HG02571 (cell line): ENCODE results near the gene NLN.
"Not testable (repeated sequence)": the region's sequence is repeated elsewhere in the genome, so short reads cannot be mapped to it uniquely, and the experiment has no call there.

Experiments used
- ATAC-seq: cut with Tn5 transposase; IDR thresholded peaks from one replicate; pipeline ENCODE4 v1.9.1; 2021; ENCODE audit warnings: mild to moderate bottlenecking, moderate library complexity; ENCODE audit not compliant: unreplicated experiment

NLN gene

DNA sequence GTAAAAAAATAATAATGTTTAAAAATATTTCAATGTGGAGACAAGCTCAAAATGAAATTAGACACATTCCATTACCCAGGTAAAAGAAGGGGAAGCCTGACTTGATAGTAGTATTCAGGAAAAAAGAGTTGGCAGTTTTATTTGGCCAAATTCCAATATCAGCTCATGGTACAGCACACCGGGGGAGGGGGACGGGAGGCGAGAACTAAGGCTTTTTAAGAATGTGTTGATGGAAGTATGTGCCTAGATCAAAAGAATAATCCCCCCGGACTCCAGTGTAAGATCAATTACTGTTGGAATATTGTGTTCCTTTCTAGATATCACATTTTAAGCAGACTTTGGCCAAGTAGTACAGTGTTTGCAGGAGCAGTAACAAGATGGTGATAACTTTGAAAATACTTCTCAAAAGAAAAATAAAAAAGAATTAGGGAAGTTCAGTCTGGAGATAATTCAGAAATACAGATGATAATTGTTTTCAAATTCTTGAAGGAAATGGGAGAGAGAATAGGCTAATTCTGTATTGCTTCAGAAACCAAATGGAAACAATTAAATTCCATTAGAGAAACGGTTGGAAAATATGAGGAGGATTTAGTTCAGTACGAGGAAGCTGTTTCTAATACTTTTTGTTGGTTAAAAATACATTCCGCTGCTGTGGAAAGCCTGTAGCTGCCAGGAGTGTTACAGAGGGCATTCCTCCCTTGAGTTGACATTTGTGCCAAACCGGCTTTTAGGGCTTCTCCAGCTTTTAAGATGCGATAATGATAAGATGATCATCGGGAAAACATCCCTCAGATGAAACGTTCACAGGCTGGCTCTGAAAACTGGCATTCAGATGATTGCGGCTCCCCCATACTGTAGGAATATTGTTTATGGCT is 106.3 kb downstream of the NLN start:
- ATAC-seq = no peak

DNA sequence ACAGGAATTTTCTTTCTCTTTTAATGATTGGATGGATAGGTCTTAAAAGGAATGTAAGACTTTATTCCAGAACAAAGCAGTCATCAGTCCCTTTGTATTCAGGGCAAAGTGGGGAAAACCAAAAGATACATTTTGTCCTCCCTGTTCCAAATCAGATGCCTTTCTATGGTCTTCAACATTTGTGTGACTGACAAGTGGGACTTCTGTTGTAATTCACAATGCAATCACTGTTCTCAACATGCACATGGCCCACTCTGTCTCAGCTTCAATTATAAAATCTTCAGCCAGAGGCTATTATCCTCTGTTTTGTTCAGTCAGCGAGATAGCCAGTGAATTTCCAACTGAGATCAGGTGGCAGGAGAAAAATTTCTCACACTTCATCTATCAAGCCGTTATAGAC is 108.9 kb downstream of the NLN start:
- no peak for ATAC-seq

- ATAC-seq = no peak
Observed at GRCh38 chr5:65831276-65831675, 109.3 kb downstream of the NLN start.

GRCh38 chr5:65832152-65832551 is 110.1 kb downstream of the NLN start:
- no peak for ATAC-seq

DNA sequence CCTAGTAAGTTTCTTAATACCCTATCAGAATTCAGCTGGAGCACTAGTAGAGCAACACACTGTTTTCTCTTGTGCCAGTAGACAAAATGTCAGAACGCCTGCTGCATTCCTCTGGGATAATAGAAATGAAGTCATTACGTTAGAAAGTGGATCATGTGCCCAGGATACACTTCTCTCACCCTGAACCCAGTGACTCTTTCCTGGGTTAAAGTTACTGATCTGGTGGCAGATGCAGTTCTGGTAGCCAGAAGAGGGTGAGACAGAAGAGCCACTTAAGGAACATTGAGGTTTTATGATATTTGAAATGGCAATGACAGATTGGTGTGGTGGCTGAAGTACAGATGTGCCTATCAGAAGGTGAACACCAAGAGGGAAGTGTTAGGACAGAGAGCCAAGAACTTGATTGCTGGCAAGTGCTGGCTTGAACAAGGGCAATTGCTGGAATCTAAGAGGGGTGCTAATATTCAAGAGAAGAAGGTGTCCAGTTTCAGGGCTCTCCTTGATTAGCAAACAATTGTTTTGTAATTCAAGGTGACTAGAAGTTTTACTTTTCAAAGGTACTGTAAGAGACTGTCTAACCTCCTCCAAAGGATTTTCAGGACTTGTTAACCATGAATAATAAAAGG is 110.7 kb downstream of the NLN start:
- ATAC-seq = no peak

GRCh38 chr5:65833780-65834179 is 111.8 kb downstream of the NLN start:
- ATAC-seq = no peak

- ATAC-seq = no peak
Observed at GRCh38 chr5:65834306-65834705, 112.3 kb downstream of the NLN start.

DNA sequence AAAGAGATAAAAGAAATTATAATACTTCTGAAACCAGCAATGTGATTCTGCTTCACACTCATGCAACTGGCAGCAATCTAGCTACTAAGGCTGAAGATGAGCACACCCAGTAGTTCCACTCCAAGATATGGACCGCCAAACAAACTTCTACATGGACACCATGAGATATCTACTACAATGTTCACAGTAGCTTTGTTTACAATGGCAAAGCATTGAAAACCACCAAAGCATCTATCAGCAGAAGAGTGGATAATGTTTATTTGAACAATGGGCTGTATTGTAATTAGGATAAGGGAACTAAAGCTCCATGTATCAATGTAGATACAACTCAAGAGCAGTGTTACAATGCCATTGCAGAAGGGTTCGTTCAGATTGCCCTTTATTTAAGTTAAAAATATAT is 113.2 kb downstream of the NLN start:
- no peak for ATAC-seq

DNA sequence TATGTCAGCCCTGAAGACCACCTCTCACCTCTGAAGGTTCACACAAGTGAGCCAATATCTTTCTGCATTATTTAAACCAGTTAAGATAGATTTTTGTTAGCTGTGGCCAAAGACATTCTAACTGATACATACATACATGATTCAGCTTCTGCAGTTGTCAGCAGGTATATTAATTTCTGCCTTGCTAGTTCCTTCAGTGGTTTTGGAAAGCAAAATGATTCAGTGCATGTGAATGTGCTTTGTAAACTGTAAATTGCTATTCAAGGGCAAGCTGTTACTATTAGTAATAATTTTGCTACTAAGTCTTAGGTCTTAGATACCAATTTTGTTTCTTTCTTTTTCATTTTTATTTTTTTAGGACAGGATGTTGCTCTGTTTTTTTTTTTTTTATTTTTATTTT is 115.1 kb downstream of the NLN start:
- no peak for ATAC-seq

DNA sequence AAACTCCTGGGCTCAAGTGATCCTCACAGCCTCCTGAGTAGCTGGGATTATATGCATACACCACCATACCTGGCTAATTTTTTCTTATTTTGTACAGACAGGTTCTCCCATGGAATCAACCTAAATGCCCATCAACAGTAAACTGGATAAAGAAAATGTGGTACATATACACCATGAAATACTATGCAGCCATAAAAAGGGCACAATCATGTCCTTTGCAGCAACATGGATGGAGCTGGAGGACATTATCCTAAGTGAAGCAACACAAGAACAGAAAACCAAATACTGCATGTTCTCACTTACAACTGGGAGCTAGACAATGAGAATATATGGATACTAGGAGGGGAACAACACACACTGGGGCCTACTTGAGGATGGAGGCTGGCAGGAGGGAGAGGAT is 117.2 kb downstream of the NLN start:
- ATAC-seq = not testable (repeated sequence)

- no peak for ATAC-seq
Observed at GRCh38 chr5:65840071-65840470, 118.1 kb downstream of the NLN start.

DNA sequence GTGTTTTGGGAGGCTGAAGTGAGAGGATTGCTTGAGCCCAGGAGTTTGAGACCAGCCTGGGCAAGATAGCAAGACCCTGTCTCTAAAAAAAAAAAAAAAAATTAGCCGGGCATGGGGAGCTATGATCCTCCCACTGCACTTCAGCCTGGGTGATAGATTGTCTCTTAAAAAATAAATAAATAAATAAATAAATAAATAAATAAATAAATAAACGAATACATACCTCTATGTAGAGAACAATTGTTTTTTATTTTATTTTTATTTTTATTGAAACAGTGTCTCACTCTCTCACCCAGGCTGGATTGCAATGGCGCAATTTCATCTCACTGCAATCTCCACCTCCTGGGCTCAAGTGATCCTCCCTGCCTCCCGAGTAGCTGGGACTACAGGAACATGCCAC is 122.8 kb downstream of the NLN start:
- ATAC-seq = not testable (repeated sequence)

DNA sequence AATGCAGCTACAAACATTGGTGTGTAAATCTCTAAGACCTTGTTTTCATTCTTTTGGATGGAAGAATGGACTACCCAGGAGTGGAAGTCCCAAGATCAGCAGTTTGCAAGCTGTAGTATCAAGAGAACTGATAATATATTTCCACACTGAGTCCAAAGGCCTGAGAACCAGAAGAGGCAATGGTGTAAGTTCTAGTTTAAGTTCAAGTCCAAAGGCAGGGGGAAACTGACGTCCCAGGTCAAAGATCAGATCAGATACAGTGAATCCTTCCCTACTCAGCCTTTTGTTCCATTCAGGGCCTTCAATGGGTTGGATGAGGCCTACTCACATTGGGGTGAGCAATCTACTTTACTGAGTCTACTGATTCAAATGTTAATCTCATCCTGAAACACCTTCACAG is 124.1 kb downstream of the NLN start:
- no peak for ATAC-seq

DNA sequence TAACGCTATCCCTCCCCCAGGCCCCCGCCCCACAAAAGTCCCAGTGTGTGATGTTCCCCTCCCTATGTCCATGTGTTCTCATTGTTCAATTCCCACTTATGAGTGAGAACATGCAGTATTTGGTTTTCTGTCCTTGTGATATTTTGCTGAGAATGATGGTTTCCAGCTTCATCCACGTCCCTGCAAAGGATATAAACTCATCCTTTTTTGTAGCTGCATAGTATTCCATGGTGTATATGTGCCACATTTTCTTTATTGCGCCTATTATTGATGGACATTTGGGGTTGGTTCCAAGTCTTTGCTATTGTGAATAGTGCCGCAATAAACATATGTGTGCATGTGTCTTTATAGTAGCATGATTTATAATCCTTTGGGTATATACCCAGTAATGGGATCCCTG is 125.0 kb downstream of the NLN start:
- not testable (repeated sequence) for ATAC-seq

GRCh38 chr5:65849918-65850317 is 127.9 kb downstream of the NLN start:
- ATAC-seq = not testable (repeated sequence)

DNA sequence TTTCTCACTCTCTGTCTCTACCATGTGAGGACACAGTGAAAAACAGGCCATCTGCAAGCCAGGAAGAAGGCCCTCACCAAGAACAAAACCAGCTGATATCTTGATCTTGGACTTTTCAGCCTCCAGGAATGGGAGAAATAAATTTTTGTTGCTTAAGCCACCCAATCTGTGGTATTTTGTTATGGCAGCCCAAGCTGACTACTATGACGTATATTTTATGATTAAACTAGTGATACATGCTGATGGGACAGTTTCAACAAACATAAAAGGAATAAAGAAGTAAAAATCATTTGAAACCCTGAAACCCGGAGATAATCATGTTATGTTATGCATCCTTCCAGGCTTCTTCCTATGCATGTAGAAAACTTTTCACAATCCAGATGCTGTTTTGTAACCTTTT is 132.9 kb downstream of the NLN start:
- no peak for ATAC-seq

DNA sequence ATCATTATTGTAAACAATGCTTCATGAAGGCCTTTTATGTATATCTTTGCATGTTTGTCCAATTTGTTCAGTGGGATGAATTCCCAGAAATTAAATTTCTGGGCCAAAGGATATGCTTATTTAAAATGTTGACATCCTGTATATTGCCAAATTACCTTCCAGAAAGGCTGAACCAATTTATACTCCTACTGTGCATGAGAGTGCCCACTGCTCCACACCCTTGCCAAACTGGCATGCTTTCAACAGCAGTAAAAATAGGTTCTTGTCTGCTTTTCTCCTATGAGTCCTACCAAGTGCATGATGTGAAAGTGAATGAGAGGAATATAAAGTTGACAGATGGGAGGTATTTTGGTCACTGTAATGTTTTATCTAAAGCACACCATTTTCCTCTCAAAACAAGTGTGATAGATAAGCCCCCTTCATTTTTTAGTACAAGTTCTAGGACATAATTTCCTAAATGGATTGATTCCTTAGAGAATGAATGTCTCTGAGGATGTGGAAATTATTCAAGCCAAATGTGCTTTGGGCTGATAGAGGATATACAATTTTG is 133.8 kb downstream of the NLN start:
- ATAC-seq = no peak

DNA sequence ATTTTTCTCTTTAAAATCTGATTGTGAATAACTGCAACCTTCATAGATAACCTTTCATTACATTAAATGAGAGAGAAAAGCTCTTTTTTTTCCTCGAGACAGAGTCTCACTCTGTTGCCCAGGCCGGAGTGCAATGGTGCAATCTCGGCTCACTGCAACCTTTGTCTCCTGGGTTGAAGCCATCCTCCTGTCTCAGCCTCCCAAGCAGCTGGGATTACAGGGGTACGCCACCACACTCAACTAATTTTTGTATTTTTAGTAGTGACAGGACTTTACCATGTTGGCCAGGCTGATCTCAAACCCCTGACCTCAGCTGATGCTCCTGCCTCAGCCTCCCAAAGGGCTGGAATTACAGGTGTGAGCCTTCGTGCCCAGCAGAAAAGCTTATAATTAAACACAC is 134.5 kb downstream of the NLN start:
- ATAC-seq = no peak

GRCh38 chr5:65858316-65858715 is 136.3 kb downstream of the NLN start:
- no peak for ATAC-seq

GRCh38 chr5:65861830-65862241 is 139.8 kb downstream of the NLN start:
- no peak for ATAC-seq

GRCh38 chr5:65862384-65862783 is 140.4 kb downstream of the NLN start:
- ATAC-seq = no peak

GRCh38 chr5:65863747-65864146 is 141.7 kb downstream of the NLN start:
- ATAC-seq = no peak
